Measurements from ENCODE around the gene SUGT1.

GRCh38 chr13:52652980-52653303 lies 306 bp downstream of the SUGT1 start:
- TF ChIP-seq CTCF (IDR thresholded peaks at IDR 0.05) (peak in 3 of 5 experiments; percentile 4 to 22 (median 10)), EP300 (IDR thresholded peaks at IDR 0.05) (no peak), POLR2A (IDR thresholded peaks at IDR 0.05) (no peak)

Measured in tibial nerve (tissue), 4 donors.